ENCODE results near the gene KIF25. TPM values are rescaled to one million over a fixed set of nuclear protein-coding genes. Genes with fewer than 3 reads are reported as not detected.

KIF25 gene
- total and polyA plus RNA-seq, 4 experiments from 2014 or later: not detected

- no peaks in the 10 kb centered on the region for H3K9me3 ChIP-seq (ENCODE audit: control insufficient read depth in 1 of 2, low read length in 2 of 2)
- Mint-ChIP-seq H3K27me3 (no peaks in the 10 kb centered on the region), H3K4me3 (no peak within 1 kb of the TSS), H3K36me3 (no peaks in the 10 kb centered on the region), H3K9me3 (peaks cover 0 to 2% (median 0%) of the 10 kb centered on the region in 8 donors), H3K4me1 (no peaks in the 10 kb centered on the region), H3K27ac (no peak within 1 kb of the TSS)
- intact Hi-C loops (cut with micrococcal nuclease): no loop called here
- H3K36me3 ChIP-seq (ENCODE audit: insufficient read depth, low read length): no peaks in the 10 kb centered on the region
- H3K4me1 ChIP-seq (ENCODE audit: insufficient read depth, low read length): no peaks in the 10 kb centered on the region
- H3K27me3 ChIP-seq (ENCODE audit: insufficient read depth, low read length): no peaks in the 10 kb centered on the region
- no peak for DNase-seq
- H3K4me3 ChIP-seq (ENCODE audit: low read length in 2 of 2): no peak within 1 kb of the TSS
- POLR2A ChIA-PET (ENCODE audit: partially characterized antibody): no interaction called here
- CTCF ChIA-PET (ENCODE audit: partially characterized antibody): no interaction called here
- H3K27ac ChIP-seq (ENCODE audit: low read depth, low read length): no peak within 1 kb of the TSS
Measured at GRCh38 chr6:168078943-168079405, 81.5 kb downstream of the KIF25 start, which contains the start of gene FRMD1. Gene FRMD1, minus strand, starts transcription at chr6:168079212. Its CDS starts 118 bp downstream, at chr6:168079094.

DNA sequence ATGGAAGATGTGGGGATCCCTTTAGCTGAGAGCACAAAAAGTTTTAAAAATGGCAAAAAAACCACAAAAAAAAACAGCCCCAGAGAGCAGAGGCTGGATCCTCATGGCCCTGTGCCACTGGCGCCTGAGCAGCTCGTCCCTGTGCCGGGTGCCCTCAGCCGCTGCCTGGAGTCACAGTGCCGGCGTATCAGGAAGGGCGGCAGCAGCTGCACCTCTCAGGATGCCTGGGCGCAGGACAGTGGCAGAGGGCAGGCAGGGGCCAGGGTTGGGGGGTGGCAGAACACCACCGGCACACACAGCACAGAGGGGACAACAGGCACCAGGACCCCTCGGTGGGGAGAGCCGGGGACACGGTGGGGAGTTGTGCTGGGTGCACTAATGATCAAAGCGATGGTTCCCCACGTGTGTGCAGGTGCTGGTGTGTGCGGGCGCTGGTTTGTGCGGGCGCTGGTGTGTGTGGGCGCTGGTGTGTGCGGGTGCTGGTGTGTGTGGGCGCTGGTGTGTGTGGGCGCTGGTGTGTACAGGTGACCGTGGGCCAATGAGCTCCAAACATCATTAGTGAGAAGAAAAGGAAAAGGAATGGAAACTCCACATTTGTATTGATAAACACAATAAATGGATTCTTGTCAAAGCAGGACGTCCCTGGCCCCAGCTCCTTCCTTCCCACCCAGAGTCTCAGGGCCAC, 83.1 kb downstream of the KIF25 start:
- Mint-ChIP-seq H3K4me1 (no peaks in the 10 kb centered on the region), H3K27ac (no peak overlapping the region), H3K27me3 (no peaks in the 10 kb centered on the region), H3K9me3 (peaks cover 0 to 2% (median 0%) of the 10 kb centered on the region in 8 donors), H3K36me3 (no peaks in the 10 kb centered on the region), H3K4me3 (no peak overlapping the region)
- ChIA-PET POLR2A (ENCODE audit: partially characterized antibody) (no interaction called here), CTCF (ENCODE audit: partially characterized antibody) (no interaction called here)
- no peak for DNase-seq
- intact Hi-C loops (cut with micrococcal nuclease): no loop called here
- Histone ChIP-seq H3K27ac (ENCODE audit: low read depth, low read length) (no peak overlapping the region), H3K36me3 (ENCODE audit: insufficient read depth, low read length) (no peaks in the 10 kb centered on the region), H3K4me3 (ENCODE audit: low read length in 2 of 2) (no peak overlapping the region), H3K9me3 (ENCODE audit: control insufficient read depth in 1 of 2, low read length in 2 of 2) (no peaks in the 10 kb centered on the region), H3K27me3 (ENCODE audit: insufficient read depth, low read length) (no peaks in the 10 kb centered on the region), H3K4me1 (ENCODE audit: insufficient read depth, low read length) (no peaks in the 10 kb centered on the region)

GRCh38 chr6:168081858-168082546, 84.5 kb downstream of the KIF25 start:
- Histone ChIP-seq H3K4me3 (ENCODE audit: low read length in 2 of 2) (no peak overlapping the region), H3K36me3 (ENCODE audit: insufficient read depth, low read length) (no peaks in the 10 kb centered on the region), H3K4me1 (ENCODE audit: insufficient read depth, low read length) (no peaks in the 10 kb centered on the region), H3K27me3 (ENCODE audit: insufficient read depth, low read length) (no peaks in the 10 kb centered on the region), H3K27ac (ENCODE audit: low read depth, low read length) (no peak overlapping the region), H3K9me3 (ENCODE audit: control insufficient read depth in 1 of 2, low read length in 2 of 2) (no peaks in the 10 kb centered on the region)
- Mint-ChIP-seq H3K4me1 (no peaks in the 10 kb centered on the region), H3K36me3 (no peaks in the 10 kb centered on the region), H3K4me3 (no peak overlapping the region), H3K27me3 (no peaks in the 10 kb centered on the region), H3K9me3 (peaks cover 0 to 2% (median 0%) of the 10 kb centered on the region in 8 donors), H3K27ac (no peak overlapping the region)
- ChIA-PET POLR2A (ENCODE audit: partially characterized antibody) (no interaction called here), CTCF (ENCODE audit: partially characterized antibody) (no interaction called here)
- intact Hi-C loops (cut with micrococcal nuclease): no loop called here
- no peak for DNase-seq

DNA sequence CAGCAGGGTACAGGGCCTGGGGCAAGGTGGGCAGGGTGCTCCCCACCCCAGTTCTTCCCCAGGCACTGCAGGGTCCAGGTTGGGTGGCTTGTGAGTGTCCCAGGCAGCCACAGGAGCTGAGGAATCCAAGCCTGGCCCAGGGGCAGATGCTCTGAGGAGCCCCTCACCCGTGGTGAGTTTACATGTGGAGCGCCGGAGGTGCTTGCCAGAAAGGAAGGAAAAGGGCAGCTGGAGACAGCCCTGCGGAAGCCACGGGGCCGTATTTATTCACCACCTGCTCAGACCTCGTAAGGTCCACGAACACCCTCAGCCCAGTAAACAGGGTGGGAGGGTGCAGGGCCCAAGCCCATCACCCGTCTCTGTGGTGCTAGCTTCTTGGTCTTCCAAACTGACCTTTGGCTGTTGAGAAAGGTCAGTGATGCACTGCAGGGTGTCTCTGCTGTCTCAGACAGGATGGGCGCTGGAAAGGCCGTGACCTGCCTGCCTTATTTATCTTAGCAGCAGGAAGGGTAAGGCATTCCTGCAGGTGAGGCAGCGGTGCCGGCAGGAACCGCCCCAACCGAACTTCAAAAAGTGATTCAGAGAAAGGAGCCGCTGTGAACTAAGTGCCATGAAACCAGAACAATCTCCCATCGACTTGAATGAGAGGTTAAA, 85.5 kb downstream of the KIF25 start:
- H3K27me3 ChIP-seq (ENCODE audit: insufficient read depth, low read length): no peaks in the 10 kb centered on the region
- Mint-ChIP-seq H3K27ac (no peak overlapping the region), H3K9me3 (peaks cover 0 to 3% (median 0%) of the 10 kb centered on the region in 8 donors), H3K27me3 (no peaks in the 10 kb centered on the region), H3K36me3 (no peaks in the 10 kb centered on the region), H3K4me3 (no peak overlapping the region), H3K4me1 (no peaks in the 10 kb centered on the region)
- no peak for DNase-seq
- no peak overlapping the region for H3K4me3 ChIP-seq (ENCODE audit: low read length in 2 of 2)
- H3K27ac ChIP-seq (ENCODE audit: low read depth, low read length): no peak overlapping the region
- ChIA-PET CTCF (ENCODE audit: partially characterized antibody) (no interaction called here), POLR2A (ENCODE audit: partially characterized antibody) (no interaction called here)
- H3K4me1 ChIP-seq (ENCODE audit: insufficient read depth, low read length): no peaks in the 10 kb centered on the region
- intact Hi-C loops (cut with micrococcal nuclease): no loop called here
- H3K9me3 ChIP-seq (ENCODE audit: control insufficient read depth in 1 of 2, low read length in 2 of 2): no peaks in the 10 kb centered on the region
- H3K36me3 ChIP-seq (ENCODE audit: insufficient read depth, low read length): no peaks in the 10 kb centered on the region

GRCh38 chr6:168083514-168083885, 86.0 kb downstream of the KIF25 start:
- Histone ChIP-seq H3K36me3 (ENCODE audit: insufficient read depth, low read length) (no peaks in the 10 kb centered on the region), H3K27ac (ENCODE audit: low read depth, low read length) (no peak overlapping the region), H3K4me1 (ENCODE audit: insufficient read depth, low read length) (no peaks in the 10 kb centered on the region), H3K9me3 (ENCODE audit: control insufficient read depth in 1 of 2, low read length in 2 of 2) (no peaks in the 10 kb centered on the region), H3K27me3 (ENCODE audit: insufficient read depth, low read length) (no peaks in the 10 kb centered on the region), H3K4me3 (ENCODE audit: low read length in 2 of 2) (no peak overlapping the region)
- no peak for DNase-seq
- intact Hi-C loops (cut with micrococcal nuclease): no loop called here
- H3K9me3 Mint-ChIP-seq: peaks cover 0 to 3% (median 0%) of the 10 kb centered on the region in 8 donors
- H3K4me1 Mint-ChIP-seq: no peaks in the 10 kb centered on the region
- no peak overlapping the region for H3K4me3 Mint-ChIP-seq
- H3K27ac Mint-ChIP-seq: no peak overlapping the region
- ChIA-PET POLR2A (ENCODE audit: partially characterized antibody) (no interaction called here), CTCF (ENCODE audit: partially characterized antibody) (no interaction called here)
- no peaks in the 10 kb centered on the region for H3K27me3 Mint-ChIP-seq
- H3K36me3 Mint-ChIP-seq: no peaks in the 10 kb centered on the region

GRCh38 chr6:168084465-168085160, 87.1 kb downstream of the KIF25 start:
- ChIA-PET CTCF (ENCODE audit: partially characterized antibody) (no interaction called here), POLR2A (ENCODE audit: partially characterized antibody) (no interaction called here)
- no peaks in the 10 kb centered on the region for H3K9me3 ChIP-seq (ENCODE audit: control insufficient read depth in 1 of 2, low read length in 2 of 2)
- peaks cover 0 to 3% (median 0%) of the 10 kb centered on the region in 8 donors for H3K9me3 Mint-ChIP-seq
- no peak overlapping the region for H3K4me3 ChIP-seq (ENCODE audit: low read length in 2 of 2)
- H3K36me3 Mint-ChIP-seq: no peaks in the 10 kb centered on the region
- H3K27ac ChIP-seq (ENCODE audit: low read depth, low read length): no peak overlapping the region
- no peak overlapping the region for H3K4me3 Mint-ChIP-seq
- no peaks in the 10 kb centered on the region for H3K27me3 Mint-ChIP-seq
- H3K4me1 ChIP-seq (ENCODE audit: insufficient read depth, low read length): no peaks in the 10 kb centered on the region
- no peaks in the 10 kb centered on the region for H3K4me1 Mint-ChIP-seq
- H3K27me3 ChIP-seq (ENCODE audit: insufficient read depth, low read length): no peaks in the 10 kb centered on the region
- H3K36me3 ChIP-seq (ENCODE audit: insufficient read depth, low read length): no peaks in the 10 kb centered on the region
- DNase-seq: peak in 1 of 5 donors; percentile 23
- H3K27ac Mint-ChIP-seq: no peak overlapping the region
- intact Hi-C loops (cut with micrococcal nuclease): no loop called here

GRCh38 chr6:168086066-168086465, 88.6 kb downstream of the KIF25 start:
- Histone ChIP-seq H3K9me3 (ENCODE audit: control insufficient read depth in 1 of 2, low read length in 2 of 2) (no peaks in the 10 kb centered on the region), H3K27me3 (ENCODE audit: insufficient read depth, low read length) (no peaks in the 10 kb centered on the region), H3K4me3 (ENCODE audit: low read length in 2 of 2) (no peak overlapping the region), H3K4me1 (ENCODE audit: insufficient read depth, low read length) (no peaks in the 10 kb centered on the region), H3K27ac (ENCODE audit: low read depth, low read length) (no peak overlapping the region), H3K36me3 (ENCODE audit: insufficient read depth, low read length) (no peaks in the 10 kb centered on the region)
- peak in 1 of 5 donors; percentile 34 for DNase-seq
- Mint-ChIP-seq H3K4me3 (no peak overlapping the region), H3K27ac (no peak overlapping the region), H3K36me3 (no peaks in the 10 kb centered on the region), H3K27me3 (no peaks in the 10 kb centered on the region), H3K4me1 (no peaks in the 10 kb centered on the region), H3K9me3 (peaks cover 0 to 3% (median 0%) of the 10 kb centered on the region in 8 donors)
- ChIA-PET CTCF (ENCODE audit: partially characterized antibody) (no interaction called here), POLR2A (ENCODE audit: partially characterized antibody) (no interaction called here)
- intact Hi-C loops (cut with micrococcal nuclease): no loop called here
